Activated CD4-positive, alpha-beta T cell treated with anti-CD3 and anti-CD28 coated beads for 1 hour (primary cell): ENCODE data around the gene CUX1.
"Not testable (repeated sequence)": the region's sequence is repeated elsewhere in the genome, so short reads cannot be mapped to it uniquely, and the experiment has no call there.

Source experiments
- DNase-seq: peaks from one replicate; pipeline ENCODE4 v3.0.0-alpha.2; 2020

CUX1 gene

DNA sequence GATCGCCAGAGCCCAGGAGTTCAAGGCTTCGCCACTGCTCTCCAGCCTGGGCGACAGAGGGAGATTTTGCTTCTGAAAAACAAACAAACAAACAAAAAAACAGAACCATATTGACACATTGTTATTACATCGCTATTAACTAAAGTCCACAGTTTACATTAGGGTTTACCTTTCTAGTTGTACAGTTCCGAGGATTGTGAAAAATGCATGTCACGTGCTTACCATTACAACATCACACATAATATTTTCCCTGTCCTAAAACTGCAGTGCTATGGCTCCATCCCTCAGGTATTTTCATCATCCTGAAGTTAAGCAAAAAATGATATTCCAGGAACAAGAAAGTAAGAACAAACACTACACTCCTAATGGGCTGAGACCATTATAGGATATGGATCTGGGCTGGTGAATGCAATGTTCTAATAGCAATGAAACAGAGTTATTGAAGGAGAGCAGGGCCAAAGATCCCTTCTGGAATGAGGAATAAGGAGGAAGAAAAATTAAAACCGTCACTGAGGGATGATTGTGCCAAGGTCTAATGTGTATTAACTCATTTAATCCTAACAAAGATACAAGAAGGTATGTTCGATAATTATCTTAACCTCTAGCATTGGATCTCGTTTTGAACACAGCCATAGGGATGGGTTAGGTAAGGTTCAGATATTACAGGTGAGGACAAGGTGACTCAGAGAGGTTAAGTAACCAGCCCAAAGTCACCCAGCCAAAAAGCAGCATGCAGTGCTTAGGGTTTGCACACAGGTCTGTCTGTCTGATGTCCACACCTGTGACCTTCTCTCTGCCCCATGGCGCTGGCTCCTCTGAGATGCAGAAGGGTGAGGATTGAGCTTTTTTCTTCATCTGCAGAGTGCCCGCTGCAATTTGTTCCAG is 14.0 kb upstream of the CUX1 start:
- DNase-seq, result no peak

- peak; percentile 9 for DNase-seq
Measured at GRCh38 chr7:101804088-101804963, 13.1 kb upstream of the CUX1 start.

GRCh38 chr7:101804967-101805366 is 12.5 kb upstream of the CUX1 start:
- DNase-seq, result no peak

DNA sequence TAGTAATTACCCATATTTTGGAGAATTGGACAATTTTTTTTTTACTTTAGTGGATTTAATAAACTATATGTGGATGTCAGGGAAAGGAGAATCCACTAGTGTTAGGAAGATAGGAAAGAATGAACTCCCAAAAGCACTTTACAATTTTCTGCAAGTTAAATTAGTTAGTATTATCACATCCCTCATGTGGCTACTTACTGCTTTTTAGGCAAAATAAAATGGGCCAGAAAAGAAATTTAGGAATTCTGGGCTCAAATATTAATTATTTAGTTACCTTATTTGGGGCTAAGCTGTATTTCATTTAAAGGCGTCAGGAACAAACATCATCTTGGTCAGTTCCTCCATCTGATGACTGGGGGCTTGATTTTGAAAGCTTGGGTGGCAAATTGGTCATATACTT is 4.8 kb upstream of the CUX1 start:
- DNase-seq, result no peak

- no peak for DNase-seq
Measured at GRCh38 chr7:101813402-101814019, 3.9 kb upstream of the CUX1 start.

- peak; percentile 34 for DNase-seq
Measured at GRCh38 chr7:101814081-101814990, 3.1 kb upstream of the CUX1 start.

- peak; percentile 45 for DNase-seq
Measured at GRCh38 chr7:101814991-101815825, 2.2 kb upstream of the CUX1 start.

GRCh38 chr7:101815826-101816594 is 1.4 kb upstream of the CUX1 start:
- peak; percentile 58 for DNase-seq

GRCh38 chr7:101816595-101817470 is 593 bp upstream of the CUX1 start:
- no peak for DNase-seq

GRCh38 chr7:101818287-101819071 is 1.1 kb downstream of the CUX1 start:
- no peak for DNase-seq

GRCh38 chr7:101819183-101819582 is 1.8 kb downstream of the CUX1 start:
- DNase-seq, result no peak

- no peak for DNase-seq
Measured at GRCh38 chr7:101819913-101820522, 2.6 kb downstream of the CUX1 start.

- DNase-seq, result no peak
Measured at GRCh38 chr7:101820703-101821102, 3.3 kb downstream of the CUX1 start.

GRCh38 chr7:101822632-101823031 is 5.2 kb downstream of the CUX1 start:
- DNase-seq, result not testable (repeated sequence)

GRCh38 chr7:101823096-101823495 is 5.7 kb downstream of the CUX1 start:
- DNase-seq, result no peak

GRCh38 chr7:101823596-101823995 is 6.2 kb downstream of the CUX1 start:
- no peak for DNase-seq

DNA sequence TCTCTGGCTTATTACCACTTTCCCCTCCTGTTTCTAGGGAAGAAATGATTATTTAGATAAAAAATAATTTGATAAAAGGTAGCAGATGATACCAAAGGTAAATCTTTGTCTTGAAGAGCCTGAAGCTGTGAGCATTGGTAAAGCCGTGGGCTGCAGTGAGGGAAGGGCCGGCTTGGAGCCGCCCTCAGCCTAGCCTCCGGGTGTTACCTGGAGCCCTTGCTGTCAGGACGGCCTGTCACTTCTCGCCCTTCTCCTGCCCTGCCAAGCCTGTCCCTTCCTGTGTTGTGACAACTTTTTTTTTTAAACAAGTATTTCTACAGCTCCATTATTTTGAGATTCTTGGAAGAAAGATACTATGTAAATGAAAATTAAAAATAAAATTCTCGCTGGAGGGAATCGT is 7.0 kb downstream of the CUX1 start:
- DNase-seq, result no peak
